ENCODE data around the gene PDE11A. TPM values are rescaled to one million over a fixed set of nuclear protein-coding genes. Genes with fewer than 3 reads are reported as not detected.
"Not testable (repeated sequence)": the region's sequence is repeated elsewhere in the genome, so short reads cannot be mapped to it uniquely, and the experiment has no call there.

PDE11A gene
- polyA plus RNA-seq, 2 of the 4 experiments (the other 2 are of a cell fraction) = 3.6 to 5.6 TPM

- FAIRE-seq = no peak
- Histone ChIP-seq H3K4me3 (no peak overlapping the region), H3K27ac (no peak overlapping the region), H3K9me3 (no peaks in the 10 kb centered on the region), H3K4me1 (no peaks in the 10 kb centered on the region), H3K4me2 (no peak overlapping the region)
- DNase-seq (ENCODE audit: low read depth in 1 of 2, low spot score in 1 of 2) = no peak
- ChIA-PET POLR2A (no interaction called here), CTCF (no interaction called here)
- no peak for ATAC-seq
- 78% methylated on average over 2 of the region's 2 CpGs for WGBS (ENCODE audit: missing lambda C conversion rate)
- no peak for TF ChIP-seq FOSL2 (IDR thresholded peaks at IDR 0.05)
- TF ChIP-seq FOSL2 (CRISPR knock-in tag; IDR thresholded peaks at IDR 0.05) = no peak
- no peak for TF ChIP-seq ESRRA (IDR thresholded peaks at IDR 0.05; ENCODE audit: borderline replicate concordance, low read length)
- TF ChIP-seq EHMT2 (IDR thresholded peaks at IDR 0.05; ENCODE audit: low read depth) = no peak
- TF ChIP-seq PBX3 (IDR thresholded peaks at IDR 0.05) = no peak
- TF ChIP-seq TP53 (CRISPR knock-in tag; IDR thresholded peaks at IDR 0.05) = no peak
- TF ChIP-seq POLR2A (IDR thresholded peaks at IDR 0.05; ENCODE audit: low read length) = no peak
- TF ChIP-seq ZSCAN20 (CRISPR knock-in tag; IDR thresholded peaks at IDR 0.05) = no peak
- no peak for TF ChIP-seq CHD4 (IDR thresholded peaks at IDR 0.05; ENCODE audit: borderline replicate concordance)
- TF ChIP-seq RNF2 (IDR thresholded peaks at IDR 0.05; ENCODE audit: borderline replicate concordance, low read depth) = no peak
- TF ChIP-seq TFCP2L1 (CRISPR knock-in tag; IDR thresholded peaks at IDR 0.05) = no peak
- TF ChIP-seq USF2 (IDR thresholded peaks at IDR 0.05) = no peak
- no peak for TF ChIP-seq CHD2 (IDR thresholded peaks at IDR 0.05; ENCODE audit: low read length, partially characterized antibody)
Measured at GRCh38 chr2:177843188-177843587, 229.4 kb downstream of the PDE11A start.

GRCh38 chr2:177842243-177842642, 230.3 kb downstream of the PDE11A start:
- Histone ChIP-seq H3K9me3 (no peaks in the 10 kb centered on the region), H3K27ac (no peak overlapping the region), H3K4me1 (no peaks in the 10 kb centered on the region), H3K4me3 (no peak overlapping the region), H3K4me2 (no peak overlapping the region)
- TF ChIP-seq FOXS1 (CRISPR knock-in tag; IDR thresholded peaks at IDR 0.05) = no peak
- TF ChIP-seq PHF8 (IDR thresholded peaks at IDR 0.05; ENCODE audit: borderline replicate concordance, low read depth) = no peak
- no peak for TF ChIP-seq PBX3 (IDR thresholded peaks at IDR 0.05)
- TF ChIP-seq FOSL2 (IDR thresholded peaks at IDR 0.05) = no peak
- TF ChIP-seq FOSL2 (CRISPR knock-in tag; IDR thresholded peaks at IDR 0.05) = no peak
- TF ChIP-seq BCL3 (IDR thresholded peaks at IDR 0.05) = no peak
- no peak for TF ChIP-seq EHF (CRISPR knock-in tag; IDR thresholded peaks at IDR 0.05)
- no peak for TF ChIP-seq MAFK (IDR thresholded peaks at IDR 0.05; ENCODE audit: partially characterized antibody)
- no peak for TF ChIP-seq TFCP2L1 (CRISPR knock-in tag; IDR thresholded peaks at IDR 0.05)
- TF ChIP-seq JUNB (IDR thresholded peaks at IDR 0.05) = no peak
- no peak for TF ChIP-seq POLR2A (IDR thresholded peaks at IDR 0.05; ENCODE audit: low read length)
- TF ChIP-seq RNF2 (IDR thresholded peaks at IDR 0.05; ENCODE audit: borderline replicate concordance, low read depth) = no peak
- CTCF ChIA-PET = no interaction called here
- WGBS (ENCODE audit: missing lambda C conversion rate) = 34% methylated on average over 3 of the region's 3 CpGs
- DNase-seq (ENCODE audit: low read depth in 1 of 2, low spot score in 1 of 2) = no peak
- no peak for FAIRE-seq
- POLR2A ChIA-PET = no interaction called here
- no peak for ATAC-seq

- POLR2A ChIA-PET; DNase-seq (ENCODE audit: low read depth in 1 of 2, low spot score in 1 of 2); H3K27ac ChIP-seq; FAIRE-seq; ATAC-seq; H3K4me1 ChIP-seq; H3K4me2 ChIP-seq; H3K4me3 ChIP-seq; H3K9me3 ChIP-seq: not testable (repeated sequence)
- CTCF ChIA-PET = interaction anchor here (0.6 kb wide), 1 partner anchor 71 kb away, joined by 3 read pairs; no protein-coding TSS in a partner anchor
- 67% methylated on average over 25 of the region's 27 CpGs for WGBS (ENCODE audit: missing lambda C conversion rate)
Measured at GRCh38 chr2:177835418-177836204, 237.0 kb downstream of the PDE11A start.

Measured in A549 (cell line).